ENCODE results near the gene FILIP1L.

The FILIP1L gene

GRCh38 chr3:99984139-99984538 lies 130.2 kb downstream of the FILIP1L start:
- H3K4me3 ChIP-seq (ENCODE audit: insufficient read depth, low read depth, low read length, poor library complexity, severe bottlenecking): no peak overlapping the region
- H3K27me3 ChIP-seq (replicated peaks; ENCODE audit: control insufficient read depth, insufficient read depth, low read length, poor library complexity, severe bottlenecking): no peaks in the 10 kb centered on the region
- H3K27ac ChIP-seq (ENCODE audit: insufficient read depth, low read length, poor library complexity, severe bottlenecking): no peak overlapping the region
- H3K4me1 ChIP-seq (ENCODE audit: control insufficient read depth, insufficient read depth, low read length, poor library complexity, severe bottlenecking): no peaks in the 10 kb centered on the region
- DNase-seq: no peak
- H3K9me3 ChIP-seq (ENCODE audit: control insufficient read depth, low read length): no peaks in the 10 kb centered on the region
- no peaks in the 10 kb centered on the region for H3K36me3 ChIP-seq (ENCODE audit: control insufficient read depth, insufficient read depth, low read length)

- Histone ChIP-seq H3K36me3 (ENCODE audit: control insufficient read depth, insufficient read depth, low read length) (no peaks in the 10 kb centered on the region), H3K4me3 (ENCODE audit: insufficient read depth, low read depth, low read length, poor library complexity, severe bottlenecking) (no peak overlapping the region), H3K4me1 (ENCODE audit: control insufficient read depth, insufficient read depth, low read length, poor library complexity, severe bottlenecking) (no peaks in the 10 kb centered on the region), H3K27ac (ENCODE audit: insufficient read depth, low read length, poor library complexity, severe bottlenecking) (no peak overlapping the region), H3K9me3 (ENCODE audit: control insufficient read depth, low read length) (no peaks in the 10 kb centered on the region), H3K27me3 (replicated peaks; ENCODE audit: control insufficient read depth, insufficient read depth, low read length, poor library complexity, severe bottlenecking) (no peaks in the 10 kb centered on the region)
- no peak for DNase-seq
Measured at GRCh38 chr3:99982650-99983049, 131.7 kb downstream of the FILIP1L start.

GRCh38 chr3:99981138-99981537 lies 133.2 kb downstream of the FILIP1L start:
- Histone ChIP-seq H3K27ac (ENCODE audit: insufficient read depth, low read length, poor library complexity, severe bottlenecking) (no peak overlapping the region), H3K4me1 (ENCODE audit: control insufficient read depth, insufficient read depth, low read length, poor library complexity, severe bottlenecking) (no peaks in the 10 kb centered on the region), H3K4me3 (ENCODE audit: insufficient read depth, low read depth, low read length, poor library complexity, severe bottlenecking) (no peak overlapping the region), H3K36me3 (ENCODE audit: control insufficient read depth, insufficient read depth, low read length) (no peaks in the 10 kb centered on the region), H3K9me3 (ENCODE audit: control insufficient read depth, low read length) (no peaks in the 10 kb centered on the region), H3K27me3 (replicated peaks; ENCODE audit: control insufficient read depth, insufficient read depth, low read length, poor library complexity, severe bottlenecking) (no peaks in the 10 kb centered on the region)
- no peak for DNase-seq

- no peaks in the 10 kb centered on the region for H3K4me1 ChIP-seq (ENCODE audit: control insufficient read depth, insufficient read depth, low read length, poor library complexity, severe bottlenecking)
- H3K4me3 ChIP-seq (ENCODE audit: insufficient read depth, low read depth, low read length, poor library complexity, severe bottlenecking): no peak overlapping the region
- no peak overlapping the region for H3K27ac ChIP-seq (ENCODE audit: insufficient read depth, low read length, poor library complexity, severe bottlenecking)
- no peak for DNase-seq
- no peaks in the 10 kb centered on the region for H3K9me3 ChIP-seq (ENCODE audit: control insufficient read depth, low read length)
- H3K36me3 ChIP-seq (ENCODE audit: control insufficient read depth, insufficient read depth, low read length): no peaks in the 10 kb centered on the region
- no peaks in the 10 kb centered on the region for H3K27me3 ChIP-seq (replicated peaks; ENCODE audit: control insufficient read depth, insufficient read depth, low read length, poor library complexity, severe bottlenecking)
Measured at GRCh38 chr3:99980606-99981005, 133.7 kb downstream of the FILIP1L start.

GRCh38 chr3:99978221-99978620 lies 136.1 kb downstream of the FILIP1L start:
- no peak overlapping the region for H3K27ac ChIP-seq (ENCODE audit: insufficient read depth, low read length, poor library complexity, severe bottlenecking)
- H3K27me3 ChIP-seq (replicated peaks; ENCODE audit: control insufficient read depth, insufficient read depth, low read length, poor library complexity, severe bottlenecking): no peaks in the 10 kb centered on the region
- H3K4me3 ChIP-seq (ENCODE audit: insufficient read depth, low read depth, low read length, poor library complexity, severe bottlenecking): no peak overlapping the region
- no peak for DNase-seq
- no peaks in the 10 kb centered on the region for H3K4me1 ChIP-seq (ENCODE audit: control insufficient read depth, insufficient read depth, low read length, poor library complexity, severe bottlenecking)
- H3K36me3 ChIP-seq (ENCODE audit: control insufficient read depth, insufficient read depth, low read length): no peaks in the 10 kb centered on the region
- no peaks in the 10 kb centered on the region for H3K9me3 ChIP-seq (ENCODE audit: control insufficient read depth, low read length)

GRCh38 chr3:99976584-99976983 lies 137.7 kb downstream of the FILIP1L start:
- DNase-seq: no peak
- Histone ChIP-seq H3K27me3 (replicated peaks; ENCODE audit: control insufficient read depth, insufficient read depth, low read length, poor library complexity, severe bottlenecking) (no peaks in the 10 kb centered on the region), H3K4me1 (ENCODE audit: control insufficient read depth, insufficient read depth, low read length, poor library complexity, severe bottlenecking) (no peaks in the 10 kb centered on the region), H3K9me3 (ENCODE audit: control insufficient read depth, low read length) (no peaks in the 10 kb centered on the region), H3K4me3 (ENCODE audit: insufficient read depth, low read depth, low read length, poor library complexity, severe bottlenecking) (no peak overlapping the region), H3K36me3 (ENCODE audit: control insufficient read depth, insufficient read depth, low read length) (no peaks in the 10 kb centered on the region), H3K27ac (ENCODE audit: insufficient read depth, low read length, poor library complexity, severe bottlenecking) (no peak overlapping the region)

GRCh38 chr3:99974989-99975388 lies 139.3 kb downstream of the FILIP1L start:
- Histone ChIP-seq H3K4me3 (ENCODE audit: insufficient read depth, low read depth, low read length, poor library complexity, severe bottlenecking) (no peak overlapping the region), H3K36me3 (ENCODE audit: control insufficient read depth, insufficient read depth, low read length) (no peaks in the 10 kb centered on the region), H3K27me3 (replicated peaks; ENCODE audit: control insufficient read depth, insufficient read depth, low read length, poor library complexity, severe bottlenecking) (no peaks in the 10 kb centered on the region), H3K27ac (ENCODE audit: insufficient read depth, low read length, poor library complexity, severe bottlenecking) (no peak overlapping the region), H3K4me1 (ENCODE audit: control insufficient read depth, insufficient read depth, low read length, poor library complexity, severe bottlenecking) (no peaks in the 10 kb centered on the region), H3K9me3 (ENCODE audit: control insufficient read depth, low read length) (no peaks in the 10 kb centered on the region)
- no peak for DNase-seq

GRCh38 chr3:99972380-99973104 lies 141.8 kb downstream of the FILIP1L start:
- Histone ChIP-seq H3K36me3 (ENCODE audit: control insufficient read depth, insufficient read depth, low read length) (no peaks in the 10 kb centered on the region), H3K9me3 (ENCODE audit: control insufficient read depth, low read length) (no peaks in the 10 kb centered on the region), H3K4me1 (ENCODE audit: control insufficient read depth, insufficient read depth, low read length, poor library complexity, severe bottlenecking) (no peaks in the 10 kb centered on the region), H3K27me3 (replicated peaks; ENCODE audit: control insufficient read depth, insufficient read depth, low read length, poor library complexity, severe bottlenecking) (no peaks in the 10 kb centered on the region), H3K27ac (ENCODE audit: insufficient read depth, low read length, poor library complexity, severe bottlenecking) (no peak overlapping the region), H3K4me3 (ENCODE audit: insufficient read depth, low read depth, low read length, poor library complexity, severe bottlenecking) (no peak overlapping the region)
- no peak for DNase-seq

- DNase-seq: no peak
- H3K36me3 ChIP-seq (ENCODE audit: control insufficient read depth, insufficient read depth, low read length): no peaks in the 10 kb centered on the region
Measured at GRCh38 chr3:99971761-99972160, 142.5 kb downstream of the FILIP1L start.

GRCh38 chr3:99970198-99970597 lies 144.1 kb downstream of the FILIP1L start:
- no peaks in the 10 kb centered on the region for H3K9me3 ChIP-seq (ENCODE audit: control insufficient read depth, low read length)
- H3K27ac ChIP-seq (ENCODE audit: insufficient read depth, low read length, poor library complexity, severe bottlenecking): no peak overlapping the region
- DNase-seq: no peak
- H3K36me3 ChIP-seq (ENCODE audit: control insufficient read depth, insufficient read depth, low read length): no peaks in the 10 kb centered on the region
- H3K4me1 ChIP-seq (ENCODE audit: control insufficient read depth, insufficient read depth, low read length, poor library complexity, severe bottlenecking): no peaks in the 10 kb centered on the region
- no peak overlapping the region for H3K4me3 ChIP-seq (ENCODE audit: insufficient read depth, low read depth, low read length, poor library complexity, severe bottlenecking)
- no peaks in the 10 kb centered on the region for H3K27me3 ChIP-seq (replicated peaks; ENCODE audit: control insufficient read depth, insufficient read depth, low read length, poor library complexity, severe bottlenecking)

More at GRCh38 chr3:99971761-99972160, 142.5 kb downstream of the FILIP1L start:
- H3K4me3 ChIP-seq (ENCODE audit: insufficient read depth, low read depth, low read length, poor library complexity, severe bottlenecking): no peak overlapping the region
- H3K9me3 ChIP-seq (ENCODE audit: control insufficient read depth, low read length): no peaks in the 10 kb centered on the region
- no peaks in the 10 kb centered on the region for H3K4me1 ChIP-seq (ENCODE audit: control insufficient read depth, insufficient read depth, low read length, poor library complexity, severe bottlenecking)
- H3K27me3 ChIP-seq (replicated peaks; ENCODE audit: control insufficient read depth, insufficient read depth, low read length, poor library complexity, severe bottlenecking): no peaks in the 10 kb centered on the region
- H3K27ac ChIP-seq (ENCODE audit: insufficient read depth, low read length, poor library complexity, severe bottlenecking): no peak overlapping the region
